Smooth muscle cell (in vitro differentiated cells): ENCODE measurements around the gene MAML3. TPM values are rescaled to one million over a fixed set of nuclear protein-coding genes. Genes with fewer than 3 reads are reported as not detected.

Experiments used
- DNase-seq: peaks from one replicate; lab custom pipeline; 2025; ENCODE audit not compliant: unreplicated experiment; lab: John Stamatoyannopoulos, UW
- H2AFZ ChIP-seq: fragments of 200-600 bp; sonication (generic); 2 replicates; pipeline ENCODE4 v1.6.0; 2016; ENCODE audit warnings: antibody characterized with exemption, low read depth, mild to moderate bottlenecking
- H3F3A ChIP-seq: fragments of 200-600 bp; sonication (generic); 2 replicates; pipeline ENCODE4 v1.6.0; 2017; ENCODE audit warnings: antibody characterized with exemption, low read depth
- H3K27ac ChIP-seq: fragments of 200-600 bp; sonication (generic); 2 replicates; pipeline ENCODE4 v1.5.1; 2016; ENCODE audit warnings: low read depth, mild to moderate bottlenecking
- H3K27me3 ChIP-seq: fragments of 200-600 bp; sonication (generic); 2 replicates; pipeline ENCODE4 v1.6.1; 2016; ENCODE audit warnings: low read depth, mild to moderate bottlenecking
- H3K36me3 ChIP-seq: fragments of 200-600 bp; sonication (generic); 2 replicates; pipeline ENCODE4 v1.5.1; 2016; ENCODE audit warnings: low read depth
- H3K4me1 ChIP-seq: fragments of 200-600 bp; sonication (generic); 2 replicates; pipeline ENCODE4 v1.5.1; 2016; ENCODE audit warnings: low read depth
- H3K4me2 ChIP-seq: fragments of 200-600 bp; sonication (generic); 2 replicates; pipeline ENCODE4 v1.6.0; 2016; ENCODE audit warnings: mild to moderate bottlenecking
- H3K4me3 ChIP-seq: fragments of 200-600 bp; sonication (generic); 2 replicates; pipeline ENCODE4 v1.5.1; 2016; ENCODE audit warnings: mild to moderate bottlenecking
- H3K79me2 ChIP-seq: fragments of 200-600 bp; sonication (generic); 2 replicates; pipeline ENCODE4 v1.6.0; 2016; ENCODE audit warnings: low read depth, mild to moderate bottlenecking
- H3K9ac ChIP-seq: fragments of 200-600 bp; sonication (generic); 2 replicates; pipeline ENCODE4 v1.6.0; 2016; ENCODE audit warnings: low read depth
- H3K9me3 ChIP-seq: fragments of 200-600 bp; sonication (generic); replicated peaks from 2 replicates; pipeline ENCODE4 v1.5.1; 2016; ENCODE audit warnings: low read depth
- H4K20me1 ChIP-seq: fragments of 200-600 bp; sonication (generic); 2 replicates; pipeline ENCODE4 v1.6.0; 2016; ENCODE audit warnings: low read depth
- WGBS: methylation state at CpG from one replicate; pipeline ENCODE4 v1.1.7; 2016; ENCODE audit warnings: low lambda C conversion rate; 5-methylcytosine and 5-hydroxymethylcytosine counted together
- polyA plus RNA-seq: library from polyadenylated mRNA; unstranded; fragments of >200 nt; fragmentation: Nextera tagmentation; extraction: Ambion mirVana; gene quantifications from 2 replicates; pipeline ENCODE4 v1.2.1, GENCODE V29; 2016
- total RNA-seq: library from RNA; depleted of rRNA; stranded (reverse); fragments of >200 nt; gene quantifications from 2 replicates; pipeline ENCODE4 v1.2.3, GENCODE V29; 2014
- TF ChIP-seq, protein P1 (sequence below): fragments of 200-600 bp; sonication (generic); IDR thresholded peaks from 2 replicates; pipeline ENCODE4 v1.5.1; 2017; ENCODE audit warnings: borderline replicate concordance, mild to moderate bottlenecking, antibody characterized with exemption; ENCODE audit not compliant: insufficient read depth, poor library complexity, severe bottlenecking

The MAML3 gene
- total and polyA plus RNA-seq, 2 experiments from 2014 or later, result 4.9 to 12.6 TPM

DNA sequence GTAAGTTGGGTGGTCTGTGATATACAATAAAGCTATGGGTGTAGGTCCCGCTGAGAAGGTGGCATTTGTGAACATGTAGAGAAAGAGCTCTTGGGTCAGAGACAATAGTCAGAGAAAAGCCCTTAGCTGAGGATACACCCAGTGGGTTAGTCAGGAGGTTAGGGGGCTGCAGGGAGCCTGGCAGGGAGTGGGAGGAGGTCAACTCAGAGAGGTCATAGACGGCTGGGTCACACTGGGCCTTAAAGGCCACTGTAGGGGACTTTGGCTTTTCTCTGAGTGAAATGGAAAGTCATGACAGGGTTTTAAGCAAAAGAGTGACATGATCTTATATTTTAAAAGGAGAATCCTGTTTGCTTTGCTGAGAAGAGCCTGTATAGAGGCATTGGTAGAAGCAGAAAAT lies 471.7 kb downstream of the MAML3 start:
- Histone ChIP-seq H3K9ac (no peak overlapping the region), H3K27ac (no peak overlapping the region), H3K79me2 (no peaks in the 10 kb centered on the region), H3K4me2 (no peak overlapping the region), H3K4me1 (no peaks in the 10 kb centered on the region), H3K9me3 (no peaks in the 10 kb centered on the region), H3K4me3 (no peak overlapping the region), H3K27me3 (no peaks in the 10 kb centered on the region), H2AFZ (no peak overlapping the region), H4K20me1 (no peaks in the 10 kb centered on the region), H3K36me3 (no peaks in the 10 kb centered on the region), H3F3A (no peaks in the 10 kb centered on the region)
- no peak for DNase-seq
- TF ChIP-seq, protein P1, sequence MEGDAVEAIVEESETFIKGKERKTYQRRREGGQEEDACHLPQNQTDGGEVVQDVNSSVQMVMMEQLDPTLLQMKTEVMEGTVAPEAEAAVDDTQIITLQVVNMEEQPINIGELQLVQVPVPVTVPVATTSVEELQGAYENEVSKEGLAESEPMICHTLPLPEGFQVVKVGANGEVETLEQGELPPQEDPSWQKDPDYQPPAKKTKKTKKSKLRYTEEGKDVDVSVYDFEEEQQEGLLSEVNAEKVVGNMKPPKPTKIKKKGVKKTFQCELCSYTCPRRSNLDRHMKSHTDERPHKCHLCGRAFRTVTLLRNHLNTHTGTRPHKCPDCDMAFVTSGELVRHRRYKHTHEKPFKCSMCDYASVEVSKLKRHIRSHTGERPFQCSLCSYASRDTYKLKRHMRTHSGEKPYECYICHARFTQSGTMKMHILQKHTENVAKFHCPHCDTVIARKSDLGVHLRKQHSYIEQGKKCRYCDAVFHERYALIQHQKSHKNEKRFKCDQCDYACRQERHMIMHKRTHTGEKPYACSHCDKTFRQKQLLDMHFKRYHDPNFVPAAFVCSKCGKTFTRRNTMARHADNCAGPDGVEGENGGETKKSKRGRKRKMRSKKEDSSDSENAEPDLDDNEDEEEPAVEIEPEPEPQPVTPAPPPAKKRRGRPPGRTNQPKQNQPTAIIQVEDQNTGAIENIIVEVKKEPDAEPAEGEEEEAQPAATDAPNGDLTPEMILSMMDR, result no peak
- WGBS, result 89% methylated on average over 2 of the region's 2 CpGs

DNA sequence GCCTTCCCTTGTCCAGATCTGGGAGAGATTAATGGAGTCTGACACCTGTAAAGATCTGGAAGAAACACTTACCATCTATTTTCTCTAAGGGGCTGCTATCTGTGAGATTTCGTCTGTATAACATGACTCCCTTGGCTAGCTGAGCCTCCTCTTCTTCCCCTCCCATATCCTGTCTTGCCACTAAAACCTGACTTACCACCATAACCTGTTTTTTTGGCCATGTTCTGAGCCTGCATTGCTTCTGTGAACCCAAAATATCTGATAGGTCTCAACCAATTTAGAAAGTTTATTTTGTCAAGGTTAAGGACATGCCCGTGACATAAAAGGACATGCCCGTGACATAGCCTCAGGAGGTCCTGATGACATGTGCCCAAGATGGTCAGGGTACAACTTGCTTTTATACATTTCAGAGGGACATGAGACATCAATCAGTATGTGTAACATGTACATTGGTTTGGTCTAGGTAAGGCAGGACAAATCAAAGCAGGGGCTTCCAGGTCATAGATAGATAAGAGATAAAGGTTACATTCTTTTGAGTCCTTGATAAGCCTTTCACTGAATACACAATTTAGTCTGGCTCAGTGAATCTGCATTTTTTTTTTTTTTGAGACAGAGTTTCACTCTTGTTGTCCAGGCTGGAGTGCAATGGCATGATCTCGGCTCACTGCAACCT lies 476.9 kb downstream of the MAML3 start:
- TF ChIP-seq, protein P1, result no peak
- Histone ChIP-seq H3K36me3 (no peaks in the 10 kb centered on the region), H2AFZ (no peak overlapping the region), H3K4me2 (no peak overlapping the region), H3K4me3 (no peak overlapping the region), H3K27me3 (no peaks in the 10 kb centered on the region), H3K27ac (no peak overlapping the region), H4K20me1 (no peaks in the 10 kb centered on the region), H3K79me2 (peaks cover 6% of the 10 kb centered on the region), H3K4me1 (no peaks in the 10 kb centered on the region), H3F3A (no peaks in the 10 kb centered on the region), H3K9ac (no peak overlapping the region), H3K9me3 (no peaks in the 10 kb centered on the region)
- 86% methylated on average over 4 of the region's 4 CpGs for WGBS
- DNase-seq, result no peak

DNA sequence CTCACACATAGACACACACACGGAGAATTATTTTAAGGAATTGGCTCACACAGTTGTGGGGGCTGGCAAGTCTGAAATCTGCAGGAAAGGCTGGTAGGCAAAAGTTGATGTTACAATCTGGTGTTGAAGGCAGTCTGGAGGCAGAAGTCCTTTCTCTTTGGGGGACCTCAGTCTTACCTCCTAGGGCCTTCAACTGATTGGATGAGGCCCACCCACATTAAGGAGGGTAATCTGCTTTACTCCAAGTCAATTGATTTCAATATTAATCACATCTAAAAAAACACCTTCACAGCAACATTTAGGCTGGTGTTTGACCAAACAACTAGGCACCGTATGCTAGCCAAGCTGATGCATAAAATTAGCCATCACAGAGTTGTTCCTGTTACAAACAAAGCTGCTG lies 477.6 kb downstream of the MAML3 start:
- Histone ChIP-seq H3K4me2 (no peak overlapping the region), H2AFZ (no peak overlapping the region), H3K9ac (no peak overlapping the region), H4K20me1 (no peaks in the 10 kb centered on the region), H3K4me3 (no peak overlapping the region), H3K27ac (no peak overlapping the region), H3K36me3 (no peaks in the 10 kb centered on the region), H3F3A (no peaks in the 10 kb centered on the region), H3K4me1 (no peaks in the 10 kb centered on the region), H3K27me3 (no peaks in the 10 kb centered on the region), H3K79me2 (peaks cover 6% of the 10 kb centered on the region), H3K9me3 (no peaks in the 10 kb centered on the region)
- WGBS, result 98% methylated on average over 2 of the region's 2 CpGs
- DNase-seq, result no peak
- TF ChIP-seq, protein P1, result no peak

DNA sequence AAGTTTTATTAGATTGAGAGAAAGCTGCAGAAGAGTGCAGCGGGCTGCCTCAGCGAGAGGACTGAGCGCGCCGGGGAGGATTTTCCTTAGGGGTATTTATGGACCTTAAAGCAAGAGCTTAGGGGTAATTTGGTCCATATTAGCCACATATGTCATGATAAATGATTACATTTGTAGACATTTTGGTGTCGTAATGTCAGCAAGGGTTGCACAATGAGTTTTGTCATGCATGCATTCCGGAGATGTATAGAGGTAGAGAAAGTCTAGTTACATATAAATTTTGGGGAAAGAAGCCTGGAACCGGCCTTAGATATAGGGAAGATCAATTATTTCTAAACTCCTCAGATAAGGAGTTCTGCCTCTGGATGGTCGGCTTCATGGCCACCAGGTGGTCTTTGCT lies 478.3 kb downstream of the MAML3 start:
- TF ChIP-seq, protein P1, result no peak
- no peaks in the 10 kb centered on the region for H3F3A ChIP-seq
- no peak overlapping the region for H2AFZ ChIP-seq
- H3K9me3 ChIP-seq, result no peaks in the 10 kb centered on the region
- H3K27me3 ChIP-seq, result no peaks in the 10 kb centered on the region
- H3K27ac ChIP-seq, result no peak overlapping the region
- no peaks in the 10 kb centered on the region for H4K20me1 ChIP-seq
- no peak overlapping the region for H3K4me2 ChIP-seq
- no peak overlapping the region for H3K4me3 ChIP-seq
- no peak overlapping the region for H3K9ac ChIP-seq
- no peaks in the 10 kb centered on the region for H3K36me3 ChIP-seq
- WGBS, result 96% methylated on average over 9 of the region's 9 CpGs
- peaks cover 6% of the 10 kb centered on the region for H3K79me2 ChIP-seq
- DNase-seq, result no peak
- no peaks in the 10 kb centered on the region for H3K4me1 ChIP-seq
